Mucosa of rectum (tissue), 2 donors: ENCODE results near the gene ZNF883.
A peak's percentile ranks its signal among the peaks of the same experiment; 100 is the strongest.

Experiments used
- H3K27ac ChIP-seq, 2 donors: one replicate each; pipeline ENCODE4 v1.7.0; 2013; ENCODE audit warnings: inconsistent platforms in 2 of 2, low read depth in 2 of 2, low read length in 2 of 2
- H3K27me3 ChIP-seq, 2 donors: one replicate each; pipeline ENCODE4 v1.7.0; 2013; ENCODE audit warnings: low read length in 2 of 2; ENCODE audit not compliant: control insufficient read depth in 2 of 2, insufficient read depth in 2 of 2
- H3K36me3 ChIP-seq, 2 donors: one replicate each; pipeline ENCODE4 v1.7.0; 2013; ENCODE audit warnings: low read length in 2 of 2; ENCODE audit not compliant: control insufficient read depth in 2 of 2, insufficient read depth in 2 of 2
- H3K4me1 ChIP-seq, 2 donors: one replicate each; pipeline ENCODE4 v1.7.0; 2013; ENCODE audit warnings: low read length in 2 of 2, mild to moderate bottlenecking in 1 of 2; ENCODE audit not compliant: control insufficient read depth in 2 of 2, insufficient read depth in 2 of 2
- H3K4me3 ChIP-seq, 2 donors: one replicate each; pipeline ENCODE4 v1.7.0; 2013; ENCODE audit warnings: low read length in 2 of 2
- H3K9ac ChIP-seq, 2 donors: one replicate each; pipeline ENCODE4 v1.7.0; 2013; ENCODE audit warnings: low read length in 2 of 2, low read depth in 1 of 2, mild to moderate bottlenecking in 1 of 2
- H3K9me3 ChIP-seq, 2 donors: one replicate each; pipeline ENCODE4 v1.7.0; 2013; ENCODE audit warnings: low read length in 2 of 2; ENCODE audit not compliant: control insufficient read depth in 2 of 2
- donor health status: healthy.
- donor health status: Normal muscosa, but diverticular disease.

The ZNF883 gene

DNA sequence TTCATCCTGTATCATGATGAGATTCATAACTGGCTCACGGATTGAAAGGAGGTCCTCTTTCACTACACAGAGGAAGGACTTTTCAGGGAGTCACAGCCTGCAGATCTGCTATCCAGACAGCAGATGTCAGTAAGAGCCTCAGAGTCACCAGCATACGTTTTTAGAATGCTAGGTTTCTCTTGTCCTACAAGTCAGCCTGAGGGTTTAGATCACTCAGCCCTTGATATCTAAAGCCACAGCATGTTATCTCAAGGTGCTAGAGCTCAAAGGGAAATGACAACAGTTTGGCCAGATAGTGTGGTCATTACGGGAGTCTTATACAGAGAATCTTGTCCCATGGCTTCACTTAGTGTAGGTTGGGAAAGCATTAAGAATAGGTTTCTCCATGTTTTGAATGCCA lies 90.4 kb downstream of the ZNF883 start:
- peaks cover 10 to 17% of the 10 kb centered on the region in 2 donors for H3K4me1 ChIP-seq
- no peak overlapping the region for H3K27ac ChIP-seq
- no peak overlapping the region for H3K4me3 ChIP-seq
- no peaks in the 10 kb centered on the region for H3K27me3 ChIP-seq
- H3K36me3 ChIP-seq: no peaks in the 10 kb centered on the region
- no peak overlapping the region for H3K9ac ChIP-seq
- H3K9me3 ChIP-seq: no peaks in the 10 kb centered on the region

DNA sequence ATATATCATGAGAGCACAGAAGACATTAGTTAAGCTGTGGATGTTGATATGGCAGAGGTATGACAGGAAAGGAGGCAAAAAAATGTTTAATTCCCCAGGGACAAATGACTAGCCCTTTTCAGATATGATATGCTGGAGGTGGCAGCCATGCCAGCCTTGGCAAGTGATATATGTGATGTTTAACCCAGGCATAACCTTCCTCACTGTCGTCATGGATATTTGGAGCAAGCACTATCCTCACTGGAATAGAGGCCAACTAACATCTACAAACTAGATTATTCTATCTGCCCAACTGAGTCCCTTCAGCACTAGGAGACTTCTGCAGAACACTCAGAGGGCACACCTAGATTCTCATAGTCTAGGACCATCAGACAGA lies 94.0 kb downstream of the ZNF883 start:
- H3K9ac ChIP-seq: no peak overlapping the region
- H3K9me3 ChIP-seq: no peaks in the 10 kb centered on the region
- no peaks in the 10 kb centered on the region for H3K36me3 ChIP-seq
- H3K4me1 ChIP-seq: peaks cover 10 to 17% of the 10 kb centered on the region in 2 donors
- no peak overlapping the region for H3K4me3 ChIP-seq
- peak overlapping the region; percentile 60 to 83 for H3K27ac ChIP-seq
- H3K27me3 ChIP-seq: no peaks in the 10 kb centered on the region

DNA sequence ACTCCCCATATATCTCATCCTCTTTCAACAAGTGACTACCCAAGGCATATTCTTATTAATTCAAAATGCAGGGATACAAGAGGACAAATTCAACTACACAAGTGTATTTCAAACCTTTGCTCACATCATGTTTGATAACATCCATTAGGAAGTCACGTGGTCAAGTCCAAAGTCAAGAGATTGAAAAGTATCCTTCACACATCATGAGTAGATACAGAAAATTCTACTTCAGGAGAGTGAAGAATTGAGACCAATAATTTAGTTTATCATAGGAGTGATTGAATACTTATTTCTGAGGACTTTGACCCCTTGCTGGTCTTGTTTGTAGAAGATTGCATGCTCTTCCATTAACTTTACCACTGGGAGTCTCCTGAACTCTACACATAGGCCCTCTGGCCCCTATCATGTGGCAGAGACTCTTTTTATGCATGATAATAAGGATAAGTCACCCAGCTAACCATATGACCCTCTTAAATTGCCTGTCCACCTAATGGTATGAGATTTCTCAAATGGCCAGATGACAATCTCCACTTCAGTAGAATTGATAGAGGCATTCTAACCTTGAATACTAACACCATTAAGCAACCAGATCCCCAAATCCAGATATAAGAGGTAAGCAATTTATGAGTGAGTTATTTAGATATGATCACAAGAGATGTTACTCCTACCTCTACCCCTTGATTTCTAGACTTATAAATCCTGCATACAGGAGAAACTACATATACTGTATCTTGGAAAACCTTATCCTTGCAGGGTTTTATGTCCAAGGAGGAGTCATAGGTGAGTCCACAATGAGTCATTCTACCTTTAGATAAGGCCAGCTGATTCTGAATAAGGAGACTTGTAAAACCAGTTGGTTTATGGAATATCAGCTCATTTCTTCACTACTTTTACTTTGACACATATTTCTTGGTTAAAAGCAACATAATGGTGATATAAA lies 94.7 kb downstream of the ZNF883 start:
- H3K27ac ChIP-seq: peak overlapping the region; percentile 60 to 83

DNA sequence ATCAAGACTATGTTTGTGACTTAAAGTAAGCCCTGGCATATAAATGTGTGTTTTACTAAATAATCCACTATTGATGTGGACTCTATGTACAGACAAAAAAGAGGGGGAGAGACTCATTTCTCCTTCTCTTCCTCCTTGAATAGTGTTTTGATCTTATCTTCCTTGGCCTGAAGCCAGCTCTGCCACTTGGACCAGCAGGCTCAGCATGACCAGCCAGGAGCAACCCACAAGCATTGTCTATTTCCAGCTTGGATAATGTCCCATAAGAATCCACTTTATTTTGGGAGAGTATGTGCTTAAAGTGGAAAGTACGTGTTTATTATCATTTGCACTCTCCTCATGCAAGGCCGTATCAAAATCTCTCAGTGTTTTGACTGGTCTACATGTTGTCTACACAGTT lies 97.5 kb downstream of the ZNF883 start:
- Histone ChIP-seq H3K4me3 (no peak overlapping the region), H3K4me1 (peaks cover 10 to 17% of the 10 kb centered on the region in 2 donors), H3K27me3 (no peaks in the 10 kb centered on the region), H3K27ac (no peak overlapping the region), H3K36me3 (no peaks in the 10 kb centered on the region), H3K9ac (no peak overlapping the region), H3K9me3 (no peaks in the 10 kb centered on the region)

More for the DNA sequence above, 94.7 kb downstream of the ZNF883 start:
- no peaks in the 10 kb centered on the region for H3K36me3 ChIP-seq
- H3K27me3 ChIP-seq: no peaks in the 10 kb centered on the region
- H3K4me3 ChIP-seq: peak overlapping the region in 1 of 2 donors; percentile 20
- H3K9me3 ChIP-seq: no peaks in the 10 kb centered on the region
- H3K9ac ChIP-seq: no peak overlapping the region
- H3K4me1 ChIP-seq: peaks cover 10 to 17% of the 10 kb centered on the region in 2 donors

DNA sequence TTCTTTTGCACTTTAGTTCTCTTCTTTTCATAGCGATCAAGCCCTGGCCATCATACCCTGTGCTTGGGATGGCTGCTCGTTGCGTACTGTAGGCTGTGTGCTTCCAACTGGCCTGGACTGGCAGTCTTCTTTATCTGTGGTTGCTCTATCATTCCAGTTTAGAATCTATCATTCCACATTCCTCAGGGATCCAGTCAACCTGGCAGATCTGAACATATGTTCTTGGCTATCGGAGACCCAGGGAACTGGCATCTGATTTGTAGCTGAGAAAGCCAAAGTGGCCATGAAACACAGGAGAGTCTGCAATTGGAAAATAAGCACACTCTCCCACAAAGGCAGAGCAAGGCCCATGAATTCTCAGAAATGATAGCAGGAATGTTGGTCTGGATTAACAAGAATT lies 98.7 kb downstream of the ZNF883 start:
- Histone ChIP-seq H3K4me3 (no peak overlapping the region), H3K36me3 (no peaks in the 10 kb centered on the region), H3K4me1 (peaks cover 6 to 12% of the 10 kb centered on the region in 2 donors), H3K9me3 (no peaks in the 10 kb centered on the region), H3K27ac (no peak overlapping the region), H3K9ac (no peak overlapping the region), H3K27me3 (no peaks in the 10 kb centered on the region)

DNA sequence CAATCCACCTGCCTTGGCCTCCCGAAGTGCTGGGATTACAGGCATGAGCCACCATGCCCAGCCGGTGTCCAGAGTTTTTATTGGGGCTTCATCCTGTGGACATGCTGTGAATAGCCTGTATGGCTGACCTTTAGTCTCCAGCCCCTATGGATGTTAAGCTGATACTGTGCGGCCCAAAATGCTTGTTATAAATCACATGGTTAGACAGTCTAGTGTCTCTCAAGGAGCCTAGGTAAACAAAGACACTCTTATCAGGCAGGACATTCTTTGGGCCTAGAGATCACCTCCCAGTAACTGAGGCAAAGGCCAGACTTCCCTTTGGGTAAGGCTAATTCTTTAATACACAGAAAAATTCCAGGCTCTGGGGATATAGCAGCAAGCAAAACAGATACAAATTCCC lies 99.4 kb downstream of the ZNF883 start:
- Histone ChIP-seq H3K27ac (no peak overlapping the region), H3K4me1 (peaks cover 0 to 7% of the 10 kb centered on the region in 2 donors), H3K4me3 (no peak overlapping the region), H3K36me3 (no peaks in the 10 kb centered on the region), H3K9me3 (no peaks in the 10 kb centered on the region), H3K27me3 (no peaks in the 10 kb centered on the region), H3K9ac (no peak overlapping the region)

DNA sequence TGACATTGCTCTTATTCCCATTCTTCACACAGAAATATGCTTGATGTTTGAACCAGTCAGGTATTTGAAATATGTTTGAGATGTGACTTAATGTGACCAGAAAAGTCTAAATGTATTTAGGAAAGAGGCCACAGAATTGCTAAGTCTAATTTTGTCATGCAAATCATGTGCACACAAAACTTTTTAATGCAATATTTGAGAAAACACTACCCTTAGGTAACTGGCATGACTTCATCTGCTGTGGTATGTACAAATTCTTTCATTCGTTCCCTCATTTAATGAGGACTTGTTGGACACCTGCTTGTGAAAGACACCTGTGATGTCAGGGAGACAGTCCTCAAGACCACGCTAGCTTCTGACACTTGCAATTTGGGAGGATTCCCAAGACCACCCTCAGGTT lies 100.3 kb downstream of the ZNF883 start:
- Histone ChIP-seq H3K27ac (no peak overlapping the region), H3K9ac (no peak overlapping the region), H3K4me1 (no peaks in the 10 kb centered on the region)

More for the DNA sequence above, 100.3 kb downstream of the ZNF883 start:
- no peaks in the 10 kb centered on the region for H3K9me3 ChIP-seq
- H3K27me3 ChIP-seq: no peaks in the 10 kb centered on the region
- no peaks in the 10 kb centered on the region for H3K36me3 ChIP-seq
- no peak overlapping the region for H3K4me3 ChIP-seq
